Activated effector memory CD4-positive, alpha-beta T cell treated with Interleukin-2 at 50 U/mL for 16 hours (primary cell): Measurements from ENCODE around the gene NCKAP1.
"Not testable (repeated sequence)": the region's sequence is repeated elsewhere in the genome, so short reads cannot be mapped to it uniquely, and the experiment has no call there.

Experiments
- DNase-seq: peaks from one replicate; pipeline ENCODE4 v3.0.0-alpha.2; 2020

The NCKAP1 gene

GRCh38 chr2:182999348-183000028, 38.8 kb downstream of the NCKAP1 start:
- no peak for DNase-seq

GRCh38 chr2:182994228-182994912, 43.9 kb downstream of the NCKAP1 start:
- DNase-seq = no peak

- no peak for DNase-seq
These were observed 55.3 kb downstream of the NCKAP1 start for GRCh38 chr2:182982941-182983340.

- DNase-seq = not testable (repeated sequence)
These were observed 56.8 kb downstream of the NCKAP1 start for GRCh38 chr2:182981475-182981874.

- no peak for DNase-seq
These were observed 57.6 kb downstream of the NCKAP1 start for GRCh38 chr2:182980652-182981051.

- DNase-seq = no peak
These were observed 58.1 kb downstream of the NCKAP1 start for GRCh38 chr2:182980115-182980514.

- DNase-seq = no peak
These were observed 60.8 kb downstream of the NCKAP1 start for GRCh38 chr2:182977463-182977862.

- DNase-seq = no peak
These were observed 64.6 kb downstream of the NCKAP1 start for GRCh38 chr2:182973441-182974352.

GRCh38 chr2:182972548-182972942, 65.7 kb downstream of the NCKAP1 start:
- no peak for DNase-seq

GRCh38 chr2:182971820-182972547, 66.3 kb downstream of the NCKAP1 start:
- no peak for DNase-seq

GRCh38 chr2:182970486-182970885, 67.8 kb downstream of the NCKAP1 start:
- DNase-seq = no peak

- DNase-seq = no peak
These were observed 69.8 kb downstream of the NCKAP1 start for GRCh38 chr2:182968493-182968892.

GRCh38 chr2:182966356-182966755, 71.9 kb downstream of the NCKAP1 start:
- DNase-seq = not testable (repeated sequence)

GRCh38 chr2:182962641-182963040, 75.6 kb downstream of the NCKAP1 start:
- DNase-seq = no peak

- DNase-seq = not testable (repeated sequence)
These were observed 77.4 kb downstream of the NCKAP1 start for GRCh38 chr2:182960869-182961268.

GRCh38 chr2:182954789-182955188, 83.5 kb downstream of the NCKAP1 start:
- no peak for DNase-seq

- DNase-seq = no peak
These were observed 85.4 kb downstream of the NCKAP1 start for GRCh38 chr2:182952741-182953450.

GRCh38 chr2:182951948-182952663, 86.2 kb downstream of the NCKAP1 start:
- no peak for DNase-seq

- DNase-seq = no peak
These were observed 87.7 kb downstream of the NCKAP1 start for GRCh38 chr2:182950546-182950945.

- DNase-seq = no peak
These were observed 88.6 kb downstream of the NCKAP1 start for GRCh38 chr2:182949572-182950189.

- DNase-seq = no peak
These were observed 89.2 kb downstream of the NCKAP1 start for GRCh38 chr2:182949052-182949451.
